Measurements from ENCODE around the gene SPPL3.
"Not testable (repeated sequence)": the region's sequence is repeated elsewhere in the genome, so short reads cannot be mapped to it uniquely, and the experiment has no call there.

DNA sequence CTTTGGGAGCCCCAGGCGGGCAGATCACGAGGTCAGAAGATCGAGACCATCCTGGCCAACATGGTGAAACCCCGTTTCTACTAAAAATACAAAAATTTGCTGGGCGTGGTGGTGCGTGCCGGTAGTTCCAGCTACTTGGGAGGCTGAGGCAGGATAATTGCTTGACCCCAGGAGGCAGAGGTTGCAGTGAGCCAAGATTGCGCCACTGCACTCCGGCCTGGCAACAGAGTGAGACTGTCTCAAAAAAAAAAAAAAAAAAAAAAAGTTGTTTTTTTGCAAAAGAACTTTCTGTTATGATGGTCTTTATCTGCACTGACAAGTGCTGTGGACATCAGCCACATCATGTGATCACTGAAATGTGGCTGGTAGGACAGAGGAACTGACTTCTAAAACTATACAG, 111.7 kb downstream of the SPPL3 start:
- TF ChIP-seq POLR2A (IDR thresholded peaks at IDR 0.05); POLR2AphosphoS5 (IDR thresholded peaks at IDR 0.05; ENCODE audit: insufficient read depth in 1 of 2, low read depth in 1 of 2): not testable (repeated sequence)
- TF ChIP-seq, protein P1, sequence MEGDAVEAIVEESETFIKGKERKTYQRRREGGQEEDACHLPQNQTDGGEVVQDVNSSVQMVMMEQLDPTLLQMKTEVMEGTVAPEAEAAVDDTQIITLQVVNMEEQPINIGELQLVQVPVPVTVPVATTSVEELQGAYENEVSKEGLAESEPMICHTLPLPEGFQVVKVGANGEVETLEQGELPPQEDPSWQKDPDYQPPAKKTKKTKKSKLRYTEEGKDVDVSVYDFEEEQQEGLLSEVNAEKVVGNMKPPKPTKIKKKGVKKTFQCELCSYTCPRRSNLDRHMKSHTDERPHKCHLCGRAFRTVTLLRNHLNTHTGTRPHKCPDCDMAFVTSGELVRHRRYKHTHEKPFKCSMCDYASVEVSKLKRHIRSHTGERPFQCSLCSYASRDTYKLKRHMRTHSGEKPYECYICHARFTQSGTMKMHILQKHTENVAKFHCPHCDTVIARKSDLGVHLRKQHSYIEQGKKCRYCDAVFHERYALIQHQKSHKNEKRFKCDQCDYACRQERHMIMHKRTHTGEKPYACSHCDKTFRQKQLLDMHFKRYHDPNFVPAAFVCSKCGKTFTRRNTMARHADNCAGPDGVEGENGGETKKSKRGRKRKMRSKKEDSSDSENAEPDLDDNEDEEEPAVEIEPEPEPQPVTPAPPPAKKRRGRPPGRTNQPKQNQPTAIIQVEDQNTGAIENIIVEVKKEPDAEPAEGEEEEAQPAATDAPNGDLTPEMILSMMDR (IDR thresholded peaks at IDR 0.05): not testable (repeated sequence)
